ENCODE data around the gene MBNL3. TPM values are rescaled to one million over a fixed set of nuclear protein-coding genes. Genes with fewer than 3 reads are reported as not detected.

MBNL3 gene
- total RNA-seq, 1 donor from 2014 or later, result 15.7 TPM

DNA sequence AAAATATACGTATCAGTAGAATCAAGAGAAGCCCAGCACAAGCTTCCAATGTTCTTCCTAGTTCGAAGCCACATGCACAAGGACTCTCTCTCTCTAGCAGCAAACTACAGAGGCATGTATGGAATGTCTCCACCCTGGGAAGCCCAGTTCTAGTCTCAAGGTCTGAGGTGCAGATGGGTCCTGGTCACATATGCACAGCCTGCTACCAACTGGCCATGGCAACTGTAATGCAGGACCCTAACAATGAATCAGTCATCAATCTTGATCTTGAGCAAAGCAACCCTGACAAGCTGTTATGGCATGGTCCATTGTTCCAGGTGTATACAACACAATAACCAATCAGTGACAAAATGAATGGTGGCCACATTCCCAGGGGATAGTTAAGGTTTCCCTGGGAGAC lies 55.8 kb downstream of the MBNL3 start:
- H3K27ac Mint-ChIP-seq, result no peak overlapping the region
- H3K9me3 Mint-ChIP-seq, result no peaks in the 10 kb centered on the region
- intact Hi-C loops (cut with micrococcal nuclease), result no loop called here
- H3K36me3 Mint-ChIP-seq (ENCODE audit: low read depth), result no peaks in the 10 kb centered on the region
- no peak overlapping the region for H3K4me3 Mint-ChIP-seq (ENCODE audit: low read depth)
- no peaks in the 10 kb centered on the region for H3K27me3 Mint-ChIP-seq (ENCODE audit: low read depth)
- H3K4me1 Mint-ChIP-seq (ENCODE audit: low read depth), result no peaks in the 10 kb centered on the region
- no peak for DNase-seq (ENCODE audit: low spot score)

DNA sequence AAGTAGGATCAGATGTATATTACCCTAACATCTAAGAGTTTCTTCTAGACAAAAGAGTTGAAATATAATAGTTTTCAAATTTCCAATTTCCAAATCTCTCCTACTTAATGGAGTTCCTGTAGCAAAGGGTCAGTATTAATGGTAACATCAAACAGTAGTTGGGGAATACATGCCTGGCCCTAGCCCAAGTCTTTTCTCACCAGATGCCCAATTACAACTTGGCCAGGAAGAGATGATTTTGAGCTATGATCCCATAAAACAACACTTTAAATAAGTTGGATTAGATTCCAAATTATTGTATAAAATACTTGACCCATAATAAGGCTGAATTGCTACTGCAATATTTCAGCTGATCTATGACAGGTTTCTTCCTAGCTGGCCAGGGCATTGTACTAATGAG lies 59.9 kb downstream of the MBNL3 start:
- Mint-ChIP-seq H3K27me3 (ENCODE audit: low read depth) (no peaks in the 10 kb centered on the region), H3K36me3 (ENCODE audit: low read depth) (no peaks in the 10 kb centered on the region), H3K27ac (no peak overlapping the region)

DNA sequence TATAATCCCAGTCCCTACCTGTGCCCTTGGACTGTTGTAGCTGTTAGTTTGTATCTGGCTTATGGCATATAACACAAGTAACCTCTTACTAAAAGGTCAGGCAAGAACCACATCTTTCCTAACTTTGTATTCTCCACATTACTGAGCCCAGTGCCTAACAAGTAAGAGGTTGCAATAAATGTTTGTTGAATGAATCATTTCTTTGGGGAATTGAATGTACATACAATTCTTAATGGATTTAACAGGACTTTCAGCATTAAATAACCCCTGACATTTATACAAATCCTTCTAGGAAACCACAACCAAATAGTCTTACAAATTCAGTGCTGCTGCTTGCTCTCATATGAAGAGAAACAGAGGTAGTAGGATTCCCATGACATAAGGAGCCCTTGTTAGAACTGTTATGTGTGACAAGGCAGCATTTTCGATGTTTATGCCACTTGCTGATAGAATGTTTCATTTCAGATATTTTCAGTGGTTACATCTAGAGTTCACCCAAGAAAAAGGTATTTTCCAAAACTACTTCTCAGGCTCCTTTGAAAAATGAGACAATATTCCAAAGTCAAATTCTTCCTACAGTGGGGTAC lies 62.0 kb downstream of the MBNL3 start:
- no peak for DNase-seq (ENCODE audit: low spot score)
- no peaks in the 10 kb centered on the region for H3K9me3 Mint-ChIP-seq
- H3K27ac Mint-ChIP-seq, result no peak overlapping the region
- no peak overlapping the region for H3K4me3 Mint-ChIP-seq (ENCODE audit: low read depth)
- H3K4me1 Mint-ChIP-seq (ENCODE audit: low read depth), result peaks cover 11% of the 10 kb centered on the region
- H3K36me3 Mint-ChIP-seq (ENCODE audit: low read depth), result no peaks in the 10 kb centered on the region
- no peaks in the 10 kb centered on the region for H3K27me3 Mint-ChIP-seq (ENCODE audit: low read depth)
- intact Hi-C loops (cut with micrococcal nuclease), result no loop called here

More for the DNA sequence above, 59.9 kb downstream of the MBNL3 start:
- Mint-ChIP-seq H3K9me3 (no peaks in the 10 kb centered on the region), H3K4me3 (ENCODE audit: low read depth) (no peak overlapping the region), H3K4me1 (ENCODE audit: low read depth) (peaks cover 11% of the 10 kb centered on the region)
- intact Hi-C loops (cut with micrococcal nuclease), result no loop called here
- no peak for DNase-seq (ENCODE audit: low spot score)

DNA sequence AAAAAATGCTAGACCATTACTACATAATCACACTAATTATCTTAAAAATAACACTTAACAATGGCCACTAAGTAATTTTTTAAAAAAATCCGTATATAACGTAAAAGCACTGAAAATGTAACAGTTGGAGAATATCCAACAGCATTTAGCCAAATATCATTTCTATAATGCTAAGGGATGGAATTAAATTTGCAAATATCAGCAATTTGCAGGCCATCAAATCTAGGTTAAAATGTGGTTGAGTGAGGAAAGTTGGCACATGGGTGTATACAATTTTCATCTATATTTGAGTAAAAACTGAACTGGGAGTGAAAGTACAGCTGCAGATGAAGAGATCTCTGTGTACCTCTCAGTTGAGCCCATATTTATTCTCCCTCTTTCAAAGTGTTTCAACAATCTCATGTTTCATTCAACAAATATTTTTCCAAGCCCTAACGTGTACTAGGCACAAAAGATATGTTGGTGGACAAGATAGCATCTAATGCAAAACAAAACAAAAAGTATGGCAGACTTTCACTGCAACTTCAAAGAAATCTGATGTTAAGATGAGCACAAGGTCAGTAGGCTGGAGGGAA lies 63.0 kb downstream of the MBNL3 start:
- no peak overlapping the region for H3K27ac Mint-ChIP-seq
- no peaks in the 10 kb centered on the region for H3K9me3 Mint-ChIP-seq
- peaks cover 11% of the 10 kb centered on the region for H3K4me1 Mint-ChIP-seq (ENCODE audit: low read depth)
- no peaks in the 10 kb centered on the region for H3K36me3 Mint-ChIP-seq (ENCODE audit: low read depth)
- no peak for DNase-seq (ENCODE audit: low spot score)
- no peak overlapping the region for H3K4me3 Mint-ChIP-seq (ENCODE audit: low read depth)
- intact Hi-C loops (cut with micrococcal nuclease), result no loop called here
- no peaks in the 10 kb centered on the region for H3K27me3 Mint-ChIP-seq (ENCODE audit: low read depth)

DNA sequence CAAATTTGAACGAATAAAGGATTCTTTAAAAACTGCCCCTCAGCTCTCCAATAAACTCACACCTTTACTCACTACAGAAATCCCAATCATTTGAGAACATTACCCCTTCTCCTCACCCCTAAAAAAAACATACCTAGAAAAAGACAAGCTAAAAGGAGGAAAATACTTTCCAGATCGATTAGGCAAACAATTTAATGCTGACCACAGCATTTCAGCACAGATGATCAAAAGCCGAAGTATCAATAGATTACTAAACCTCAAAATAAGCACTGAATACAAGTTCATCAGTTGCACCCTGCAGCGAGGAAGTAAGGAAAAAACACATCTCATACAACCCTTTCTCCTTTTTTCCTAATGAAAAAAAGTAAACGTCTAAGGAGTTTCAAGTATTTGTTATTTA lies 65.5 kb downstream of the MBNL3 start:
- Mint-ChIP-seq H3K4me1 (ENCODE audit: low read depth) (peaks cover 11% of the 10 kb centered on the region), H3K4me3 (ENCODE audit: low read depth) (no peak overlapping the region), H3K36me3 (ENCODE audit: low read depth) (no peaks in the 10 kb centered on the region), H3K27ac (no peak overlapping the region), H3K9me3 (no peaks in the 10 kb centered on the region), H3K27me3 (ENCODE audit: low read depth) (no peaks in the 10 kb centered on the region)
- no peak for DNase-seq (ENCODE audit: low spot score)
- intact Hi-C loops (cut with micrococcal nuclease), result no loop called here

DNA sequence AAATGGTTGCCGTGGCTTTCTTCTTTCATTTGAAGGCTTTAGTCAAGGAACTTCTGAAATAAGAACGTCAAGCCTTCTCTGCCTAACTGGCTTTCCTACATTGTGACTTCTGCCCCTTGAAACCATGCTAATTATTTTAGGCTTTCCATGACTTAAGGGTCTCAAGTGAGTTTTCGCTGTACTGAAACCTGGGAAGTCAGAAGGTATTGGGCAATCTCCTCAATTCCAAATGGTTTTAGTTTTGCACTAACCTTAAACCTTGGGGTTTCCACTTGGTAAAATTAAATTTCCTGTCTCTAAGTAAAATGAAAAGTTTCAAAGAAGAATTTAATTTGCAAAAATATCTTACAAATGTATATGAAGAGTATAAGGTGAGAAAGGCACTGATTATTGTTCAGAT lies 73.8 kb downstream of the MBNL3 start:
- Mint-ChIP-seq H3K27me3 (ENCODE audit: low read depth) (no peaks in the 10 kb centered on the region), H3K36me3 (ENCODE audit: low read depth) (no peaks in the 10 kb centered on the region), H3K4me3 (ENCODE audit: low read depth) (no peak overlapping the region), H3K4me1 (ENCODE audit: low read depth) (no peaks in the 10 kb centered on the region), H3K9me3 (no peaks in the 10 kb centered on the region), H3K27ac (no peak overlapping the region)
- intact Hi-C loops (cut with micrococcal nuclease), result no loop called here
- no peak for DNase-seq (ENCODE audit: low spot score)

DNA sequence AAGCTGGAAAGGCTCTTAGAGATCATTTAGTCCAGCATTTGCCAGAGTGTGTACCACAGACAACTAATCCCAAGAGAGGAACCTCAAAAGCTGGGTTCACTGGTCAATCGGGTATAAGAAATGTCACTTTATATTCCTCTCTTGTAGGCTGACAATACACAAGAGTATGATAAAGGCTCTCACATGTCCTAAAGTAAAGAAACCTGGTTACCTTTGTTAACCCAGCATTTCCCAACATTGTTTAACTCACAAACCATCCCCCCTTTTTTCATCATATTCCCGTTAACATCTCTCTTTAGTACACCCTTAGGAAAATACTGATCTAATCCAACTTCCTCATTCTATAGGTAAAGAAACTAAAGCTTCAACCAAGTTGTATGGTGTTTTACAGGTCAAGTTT lies 74.4 kb downstream of the MBNL3 start:
- Mint-ChIP-seq H3K4me3 (ENCODE audit: low read depth) (no peak overlapping the region), H3K4me1 (ENCODE audit: low read depth) (no peaks in the 10 kb centered on the region), H3K36me3 (ENCODE audit: low read depth) (no peaks in the 10 kb centered on the region), H3K9me3 (no peaks in the 10 kb centered on the region), H3K27ac (no peak overlapping the region), H3K27me3 (ENCODE audit: low read depth) (no peaks in the 10 kb centered on the region)
- intact Hi-C loops (cut with micrococcal nuclease), result no loop called here
- DNase-seq (ENCODE audit: low spot score), result no peak

DNA sequence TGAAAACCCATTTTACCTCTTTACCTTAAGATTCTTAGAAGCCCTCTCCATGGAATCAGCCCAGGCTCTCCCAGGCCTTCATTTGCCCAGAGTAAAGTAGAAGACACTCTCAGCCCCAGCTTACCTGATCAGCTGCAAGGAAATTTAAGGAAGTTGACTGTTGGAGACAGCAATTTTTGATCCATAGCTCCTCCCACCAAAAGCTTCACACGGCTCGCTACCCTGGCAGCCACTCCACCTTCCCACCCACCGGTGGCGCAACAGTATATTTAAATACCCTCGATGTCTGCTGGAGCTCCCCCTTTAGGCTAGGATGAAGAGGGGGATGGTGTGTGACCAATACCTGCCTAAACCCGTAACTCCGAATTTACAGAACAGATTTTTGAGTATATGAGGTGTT lies 75.4 kb downstream of the MBNL3 start:
- no peaks in the 10 kb centered on the region for H3K4me1 Mint-ChIP-seq (ENCODE audit: low read depth)
- H3K27ac Mint-ChIP-seq, result no peak overlapping the region
- no peaks in the 10 kb centered on the region for H3K36me3 Mint-ChIP-seq (ENCODE audit: low read depth)
- no peaks in the 10 kb centered on the region for H3K27me3 Mint-ChIP-seq (ENCODE audit: low read depth)
- no peaks in the 10 kb centered on the region for H3K9me3 Mint-ChIP-seq
- intact Hi-C loops (cut with micrococcal nuclease), result no loop called here
- no peak overlapping the region for H3K4me3 Mint-ChIP-seq (ENCODE audit: low read depth)
- no peak for DNase-seq (ENCODE audit: low spot score)

DNA sequence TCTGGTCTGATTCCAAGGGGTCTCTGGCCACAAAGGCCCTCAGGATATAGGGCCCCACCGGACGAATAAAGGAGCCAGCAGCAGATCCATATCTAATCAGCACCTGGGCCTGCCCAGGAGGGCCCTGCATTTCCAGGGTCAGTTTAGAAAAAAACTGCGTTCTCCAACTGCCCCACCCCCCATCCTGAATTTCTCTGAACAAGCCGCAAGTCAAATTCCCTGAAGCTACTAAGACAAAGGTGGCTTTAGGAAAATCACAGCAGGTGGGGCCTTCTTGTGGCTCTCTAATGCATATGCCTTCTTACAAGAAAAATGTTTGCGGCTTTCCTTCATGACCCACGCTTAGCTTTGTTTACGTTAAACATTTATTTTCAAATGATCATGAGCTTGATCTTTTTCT lies 76.6 kb downstream of the MBNL3 start:
- H3K4me1 Mint-ChIP-seq (ENCODE audit: low read depth), result no peaks in the 10 kb centered on the region
- intact Hi-C loops (cut with micrococcal nuclease), result no loop called here
- no peaks in the 10 kb centered on the region for H3K27me3 Mint-ChIP-seq (ENCODE audit: low read depth)
- no peak overlapping the region for H3K4me3 Mint-ChIP-seq (ENCODE audit: low read depth)
- no peaks in the 10 kb centered on the region for H3K36me3 Mint-ChIP-seq (ENCODE audit: low read depth)
- no peak for DNase-seq (ENCODE audit: low spot score)
- no peaks in the 10 kb centered on the region for H3K9me3 Mint-ChIP-seq
- H3K27ac Mint-ChIP-seq, result no peak overlapping the region

DNA sequence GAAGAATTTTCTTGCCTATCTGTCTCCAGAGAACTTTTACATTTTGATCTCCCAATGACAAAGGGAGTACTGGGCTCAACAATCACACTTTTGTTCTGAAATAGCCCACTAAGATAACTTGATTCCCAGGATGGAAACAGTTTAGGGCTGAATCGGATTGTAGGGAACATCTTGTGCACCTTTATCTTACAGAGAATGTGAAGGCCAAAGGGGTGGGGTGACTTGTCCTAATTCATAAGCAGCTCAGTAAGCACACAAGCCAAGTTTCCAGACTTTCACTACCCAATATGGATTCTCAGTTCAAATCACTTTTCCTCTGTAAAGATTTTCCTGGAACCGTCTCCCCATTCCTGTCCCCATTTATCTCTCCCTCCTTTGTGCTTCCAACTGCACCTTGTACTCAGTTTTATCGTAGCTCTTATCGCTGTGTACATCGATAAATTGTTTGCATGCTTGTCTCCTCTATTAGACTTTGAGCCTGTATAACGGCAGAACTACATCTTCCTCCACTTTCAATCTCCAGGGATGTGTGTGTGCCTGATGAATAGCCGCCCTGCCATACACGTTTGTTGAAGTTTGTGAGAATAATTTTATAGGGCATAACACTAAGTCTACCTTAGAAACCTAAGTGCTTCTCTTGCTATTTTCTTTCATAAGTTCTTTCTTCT lies 77.4 kb downstream of the MBNL3 start:
- no peak for DNase-seq (ENCODE audit: low spot score)
- Mint-ChIP-seq H3K36me3 (ENCODE audit: low read depth) (no peaks in the 10 kb centered on the region), H3K27me3 (ENCODE audit: low read depth) (no peaks in the 10 kb centered on the region), H3K27ac (no peak overlapping the region), H3K9me3 (no peaks in the 10 kb centered on the region), H3K4me3 (ENCODE audit: low read depth) (no peak overlapping the region), H3K4me1 (ENCODE audit: low read depth) (no peaks in the 10 kb centered on the region)
- intact Hi-C loops (cut with micrococcal nuclease), result no loop called here

DNA sequence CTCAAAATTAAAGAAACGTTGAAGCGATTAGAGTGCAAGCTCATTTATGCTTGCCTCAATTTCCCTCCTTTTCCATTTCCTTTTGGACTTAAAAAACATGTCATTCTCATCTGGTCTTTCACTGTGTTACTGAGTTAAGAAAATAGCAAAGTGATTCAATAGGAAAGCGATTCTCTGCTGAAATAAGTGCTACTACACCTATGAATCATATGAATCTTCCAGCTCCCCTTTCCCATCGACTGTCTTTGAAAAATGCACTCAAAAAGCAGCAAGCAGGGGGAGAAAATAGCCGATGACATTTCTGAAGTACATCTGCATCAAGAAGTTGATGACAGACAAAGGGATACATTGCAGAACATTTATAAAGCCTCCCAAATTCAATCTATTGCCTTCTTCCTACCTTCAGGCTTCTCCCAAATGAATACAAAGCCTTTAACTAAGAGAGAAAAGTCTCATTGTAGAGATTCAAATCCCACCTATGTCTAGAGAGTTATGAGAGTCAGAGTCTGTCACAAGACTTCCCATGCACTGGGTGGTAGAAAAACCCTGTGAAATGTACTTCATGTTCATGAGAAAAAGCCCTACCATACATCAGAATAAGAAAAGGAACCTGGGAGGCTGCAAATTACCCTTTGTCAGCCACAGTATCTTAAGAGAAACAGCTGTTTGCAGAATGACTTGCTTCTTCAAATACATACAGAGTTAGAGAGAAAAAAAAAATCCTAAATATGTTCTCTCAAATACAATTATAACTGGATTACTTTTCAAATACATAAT lies 78.9 kb downstream of the MBNL3 start:
- Mint-ChIP-seq H3K27me3 (ENCODE audit: low read depth) (no peaks in the 10 kb centered on the region), H3K9me3 (no peaks in the 10 kb centered on the region), H3K27ac (no peak overlapping the region), H3K4me1 (ENCODE audit: low read depth) (no peaks in the 10 kb centered on the region), H3K36me3 (ENCODE audit: low read depth) (no peaks in the 10 kb centered on the region), H3K4me3 (ENCODE audit: low read depth) (no peak overlapping the region)
- DNase-seq (ENCODE audit: low spot score), result no peak
- intact Hi-C loops (cut with micrococcal nuclease), result no loop called here

DNA sequence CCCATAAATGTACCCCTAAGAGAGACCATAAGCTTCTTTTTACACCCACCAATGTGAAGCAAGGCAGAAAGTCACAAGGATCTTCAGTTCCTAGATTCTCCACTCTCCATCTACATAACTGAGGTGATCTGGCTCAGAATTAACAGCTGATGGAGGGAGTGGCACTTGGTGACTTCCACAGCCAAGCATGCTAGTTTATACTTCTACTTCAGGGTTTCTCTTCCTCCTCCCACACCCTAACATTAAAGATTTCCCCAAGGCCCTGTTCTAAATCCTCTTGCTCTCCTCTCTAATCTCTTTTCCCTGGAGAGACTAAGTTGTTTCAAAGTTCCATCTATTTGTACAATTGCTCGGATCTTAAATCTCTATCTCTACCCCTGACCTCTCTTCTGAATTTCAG lies 81.1 kb downstream of the MBNL3 start:
- no peak for DNase-seq (ENCODE audit: low spot score)
- no peaks in the 10 kb centered on the region for H3K9me3 Mint-ChIP-seq
- no peaks in the 10 kb centered on the region for H3K36me3 Mint-ChIP-seq (ENCODE audit: low read depth)
- no peaks in the 10 kb centered on the region for H3K27me3 Mint-ChIP-seq (ENCODE audit: low read depth)
- H3K4me1 Mint-ChIP-seq (ENCODE audit: low read depth), result no peaks in the 10 kb centered on the region
- H3K4me3 Mint-ChIP-seq (ENCODE audit: low read depth), result no peak overlapping the region
- H3K27ac Mint-ChIP-seq, result no peak overlapping the region
- intact Hi-C loops (cut with micrococcal nuclease), result no loop called here

DNA sequence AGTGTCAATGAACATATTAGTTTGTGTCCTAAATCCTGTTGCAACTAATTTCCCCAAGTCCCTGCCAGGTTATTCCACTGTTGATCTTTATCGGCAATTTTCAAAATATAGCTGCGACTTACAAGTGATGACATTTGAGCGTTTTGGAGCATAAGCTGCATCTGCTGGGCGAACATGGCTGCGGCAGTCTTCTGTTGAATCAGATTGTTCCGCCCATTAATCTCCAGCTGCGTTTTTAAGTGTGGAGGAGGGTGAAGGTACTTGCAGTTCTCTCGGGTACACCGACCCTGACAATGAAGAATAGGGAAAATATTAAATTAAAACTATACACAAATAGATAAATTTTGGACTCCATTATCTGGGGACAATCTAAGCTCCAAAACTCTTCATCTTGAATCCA lies 82.7 kb downstream of the MBNL3 start:
- Mint-ChIP-seq H3K27ac (no peak overlapping the region), H3K4me3 (ENCODE audit: low read depth) (no peak overlapping the region), H3K27me3 (ENCODE audit: low read depth) (no peaks in the 10 kb centered on the region), H3K9me3 (no peaks in the 10 kb centered on the region), H3K4me1 (ENCODE audit: low read depth) (no peaks in the 10 kb centered on the region), H3K36me3 (ENCODE audit: low read depth) (no peaks in the 10 kb centered on the region)
- intact Hi-C loops (cut with micrococcal nuclease), result no loop called here
- DNase-seq (ENCODE audit: low spot score), result no peak

Measured in activated T-helper 2 cell treated with anti-CD3 and anti-CD28 coated beads, Interferon-gamma antibody, Interleukin-2, Interleukin-4, amounts not matched to agents 10 μg/mL and 5 μg/mL and 100 μg/mL, durations not matched to agents 14 hours and 24 hours and 36 hours (primary cell).